Fibroblast of villous mesenchyme (primary cell): ENCODE results near the gene TSC22D4. TPM values are rescaled to one million over a fixed set of nuclear protein-coding genes. Genes with fewer than 3 reads are reported as not detected.
A peak's percentile ranks its signal among the peaks of the same experiment; 100 is the strongest.

Source experiments
- DNase-seq: peaks from one replicate; pipeline ENCODE4 v3.0.0-alpha.2; 2010; ENCODE audit warnings: low read depth
- H3K4me3 ChIP-seq: 2 replicates; pipeline ENCODE4 v1.5.1; 2011; ENCODE audit warnings: low read depth, mild to moderate bottlenecking, low read length
- CTCF ChIP-seq: IDR thresholded peaks from 2 replicates; pipeline ENCODE4 v1.5.1; 2012; ENCODE audit warnings: low read depth, mild to moderate bottlenecking, low read length; ENCODE audit not compliant: insufficient read depth
- total RNA-seq: library from RNA; depleted of rRNA; stranded (reverse); fragments of >200 nt; gene quantifications from 2 replicates; pipeline ENCODE4 v1.2.3, GENCODE V29; 2012

Gene TSC22D4
- total RNA-seq, 1 donor: 30.2 TPM

GRCh38 chr7:100432621-100433275, 46.3 kb downstream of the TSC22D4 start:
- DNase-seq: no peak
- no peak overlapping the region for H3K4me3 ChIP-seq
- TF ChIP-seq CTCF: no peak

GRCh38 chr7:100432053-100432452, 47.0 kb downstream of the TSC22D4 start:
- no peak overlapping the region for H3K4me3 ChIP-seq
- no peak for DNase-seq
- TF ChIP-seq CTCF: no peak

GRCh38 chr7:100431286-100431735, 47.7 kb downstream of the TSC22D4 start:
- no peak for TF ChIP-seq CTCF
- DNase-seq: no peak
- peak overlapping the region; percentile 90 for H3K4me3 ChIP-seq

- peak; percentile 28 for DNase-seq
These were observed 48.3 kb downstream of the TSC22D4 start for GRCh38 chr7:100430493-100431285.

GRCh38 chr7:100429637-100430492, 49.1 kb downstream of the TSC22D4 start, which contains the start of gene MEPCE:
Gene MEPCE, plus strand, starts transcription at chr7:100429831. Its CDS starts 188 bp downstream, at chr7:100430019.
- TF ChIP-seq CTCF: no peak

More at GRCh38 chr7:100430493-100431285, 48.3 kb downstream of the TSC22D4 start:
- TF ChIP-seq CTCF: no peak
- peak overlapping the region; percentile 90 for H3K4me3 ChIP-seq

GRCh38 chr7:100428967-100429636, 49.9 kb downstream of the TSC22D4 start:
- peak; percentile 100 for DNase-seq
- peak; percentile 12 for TF ChIP-seq CTCF
- peak overlapping the region; percentile 90 for H3K4me3 ChIP-seq

More at GRCh38 chr7:100429637-100430492, 49.1 kb downstream of the TSC22D4 start, which contains the start of gene MEPCE:
- peak; percentile 98 for DNase-seq
- peak within 1 kb of the TSS; percentile 90 for H3K4me3 ChIP-seq
